SK-N-SH (cell line): Measurements from ENCODE around the gene RTN4RL1. TPM values are rescaled to one million over a fixed set of nuclear protein-coding genes. Genes with fewer than 3 reads are reported as not detected.
A peak's percentile ranks its signal among the peaks of the same experiment; 100 is the strongest.

ENCODE experiments used
- CTCF ChIA-PET: fragments of 300-600, 350-600 bp; formaldehyde crosslinking; extraction: SDS; loops from one replicate; lab custom pipeline; 2021; lab: Yijun Ruan, JAX
- POLR2A ChIA-PET: fragments of 350-600 bp; sonication (Branson Sonifier 250); formaldehyde crosslinking; extraction: SDS; loops from one replicate; lab custom pipeline; 2020; ENCODE audit warnings: antibody characterized with exemption, inconsistent platforms; lab: Yijun Ruan, JAX
- DNase-seq: peaks from one replicate; pipeline ENCODE4 v3.0.0; 2012
- H2AFZ ChIP-seq: fragments of 200-600 bp; sonication (generic); 2 replicates; pipeline ENCODE4 v1.8.1; 2016; ENCODE audit warnings: antibody characterized with exemption, mild to moderate bottlenecking, low read depth
- H3F3A ChIP-seq: fragments of 200-600 bp; sonication (generic); replicated peaks from 2 replicates; pipeline ENCODE3; 2016; ENCODE audit warnings: antibody characterized with exemption, mild to moderate bottlenecking; ENCODE audit not compliant: insufficient read depth
- H3K27ac ChIP-seq, 2 experiments: fragments of 200-500 bp in 1 of 2; fragments of 200-600 bp in 1 of 2; sonication (Bioruptor generic) in 1 of 2; sonication (generic), shearing (Covaris generic) in 1 of 2; 2 replicates each; pipeline versions ENCODE4 v1.5.1 to v1.6.1; 2014 to 2016; ENCODE audit warnings: low read depth in 2 of 2, inconsistent platforms in 1 of 2, low read length in 1 of 2, mild to moderate bottlenecking in 1 of 2, mixed read lengths in 1 of 2
- H3K27me3 ChIP-seq: fragments of 200-600 bp; sonication (generic), shearing (Covaris generic); 2 replicates; pipeline ENCODE4 v1.6.1; 2016; ENCODE audit warnings: mixed run types; ENCODE audit not compliant: insufficient read depth
- H3K36me3 ChIP-seq, 2 experiments: fragments of 200-500 bp in 1 of 2; fragments of 200-600 bp in 1 of 2; sonication (Bioruptor generic) in 1 of 2; sonication (generic) in 1 of 2; replicated peaks in 1 of 2; 2 replicates each; pipeline versions ENCODE3 to v1.5.1; 2014 to 2016; ENCODE audit warnings: low read length in 1 of 2, mild to moderate bottlenecking in 1 of 2; ENCODE audit not compliant: insufficient read depth in 2 of 2, control insufficient read depth in 1 of 2
- H3K4me1 ChIP-seq, 2 experiments: fragments of 200-500 bp in 1 of 2; fragments of 200-600 bp in 1 of 2; sonication (Bioruptor generic) in 1 of 2; sonication (generic), shearing (Covaris generic) in 1 of 2; 2 replicates each; pipeline versions ENCODE4 v1.5.1 to v1.6.1; 2014 to 2016; ENCODE audit warnings: low read depth in 1 of 2, low read length in 1 of 2, mixed run types in 1 of 2; ENCODE audit not compliant: insufficient read depth in 2 of 2, control insufficient read depth in 1 of 2
- H3K4me2 ChIP-seq: fragments of 200-600 bp; sonication (generic), shearing (Covaris generic); 2 replicates; pipeline ENCODE4 v1.6.1; 2017; ENCODE audit warnings: mixed run types
- H3K4me3 ChIP-seq, 2 experiments: fragments of 200-500 bp in 1 of 2; fragments of 200-600 bp in 1 of 2; sonication (Bioruptor generic) in 1 of 2; sonication (generic), shearing (Covaris generic) in 1 of 2; 2 replicates each; pipeline versions ENCODE4 v1.5.1 to v1.8.1; 2014 to 2016; ENCODE audit warnings: low read depth in 2 of 2, inconsistent platforms in 1 of 2, low read length in 1 of 2, mild to moderate bottlenecking in 1 of 2, mixed read lengths in 1 of 2, moderate library complexity in 1 of 2
- H3K79me2 ChIP-seq: fragments of 200-600 bp; sonication (generic); 2 replicates; pipeline ENCODE4 v1.8.1; 2017; ENCODE audit warnings: mild to moderate bottlenecking; ENCODE audit not compliant: insufficient read depth
- H3K9ac ChIP-seq: fragments of 200-600 bp; sonication (generic); 2 replicates; pipeline ENCODE4 v1.6.1; 2017; ENCODE audit warnings: mixed run types
- H3K9me2 ChIP-seq: fragments of 200-600 bp; sonication (generic); 2 replicates; pipeline ENCODE4 v1.6.1; 2017; ENCODE audit warnings: mixed run types
- H3K9me3 ChIP-seq: fragments of 200-600 bp; sonication (generic); 2 replicates; pipeline ENCODE4 v1.6.1; 2017; ENCODE audit warnings: mixed run types, mild to moderate bottlenecking, moderate library complexity
- H4K20me1 ChIP-seq: fragments of 200-600 bp; sonication (generic); 2 replicates; pipeline ENCODE4 v1.6.1; 2017; ENCODE audit warnings: mild to moderate bottlenecking, mixed run types; ENCODE audit not compliant: insufficient read depth
- ELF1 ChIP-seq: IDR thresholded peaks from 2 replicates; pipeline ENCODE4 v1.4.0; 2012
- EZH2phosphoT487 ChIP-seq: fragments of 200-600 bp; sonication (generic); IDR thresholded peaks from 2 replicates; pipeline ENCODE4 v1.6.1; 2017; ENCODE audit warnings: low read depth, mixed run types, mild to moderate bottlenecking, antibody characterized with exemption, moderate library complexity, borderline replicate concordance
- FOSL2 ChIP-seq: IDR thresholded peaks from 2 replicates; pipeline ENCODE4 v1.4.0; 2012; ENCODE audit warnings: low read depth, mild to moderate bottlenecking, moderate library complexity, borderline replicate concordance
- FOXM1 ChIP-seq: IDR thresholded peaks from 2 replicates; pipeline ENCODE4 v1.4.0; 2012; ENCODE audit warnings: low read depth, mild to moderate bottlenecking
- MXI1 ChIP-seq: IDR thresholded peaks from 2 replicates; pipeline ENCODE4 v1.6.1; 2012; ENCODE audit warnings: mild to moderate bottlenecking, low read depth, low read length, improper control_type of control experiment
- NFIC ChIP-seq: IDR thresholded peaks from 2 replicates; pipeline ENCODE4 v1.4.0; 2012; ENCODE audit warnings: borderline replicate concordance
- PBX3 ChIP-seq: IDR thresholded peaks from 2 replicates; pipeline ENCODE4; 2012
- RFX5 ChIP-seq: IDR thresholded peaks from 2 replicates; pipeline ENCODE4 v1.6.1; 2012; ENCODE audit warnings: mild to moderate bottlenecking, improper control_type of control experiment, low read length
- SIN3A ChIP-seq: IDR thresholded peaks from 2 replicates; pipeline ENCODE4 v1.6.1; 2012; ENCODE audit warnings: low read depth, mild to moderate bottlenecking, low read length, moderate library complexity, borderline replicate concordance
- SMC3 ChIP-seq: IDR thresholded peaks from 2 replicates; pipeline ENCODE4 v1.6.1; 2012; ENCODE audit warnings: low read depth, low read length, improper control_type of control experiment
- TAF1 ChIP-seq: IDR thresholded peaks from 2 replicates; pipeline ENCODE4 v1.6.1; 2012; ENCODE audit warnings: low read depth, mild to moderate bottlenecking, low read length, moderate library complexity, borderline replicate concordance
- TCF12 ChIP-seq: IDR thresholded peaks from 2 replicates; pipeline ENCODE4 v1.4.0; 2012
- TEAD4 ChIP-seq: IDR thresholded peaks from 2 replicates; pipeline ENCODE4 v1.4.0; 2012; ENCODE audit warnings: mild to moderate bottlenecking, borderline replicate concordance; ENCODE audit not compliant: insufficient read depth
- YY1 ChIP-seq: IDR thresholded peaks from 2 replicates; pipeline ENCODE4 v1.4.0; 2012; ENCODE audit warnings: low read depth, mild to moderate bottlenecking
- ZBTB33 ChIP-seq: IDR thresholded peaks from 2 replicates; pipeline ENCODE4 v1.4.0; 2012; ENCODE audit warnings: low read depth, borderline replicate concordance
- whole genome bisulfite sequencing: methylation state at CpG from one replicate; pipeline ENCODE4 v1.1.6; 2017; ENCODE audit warnings: low lambda C conversion rate; 5-methylcytosine and 5-hydroxymethylcytosine counted together
- polyA plus RNA-seq, 3 experiments: library from polyadenylated mRNA; depleted of rRNA; stranded (reverse); fragments of >200 nt; gene quantifications; 2 replicates each; pipeline ENCODE4 v1.2.3, GENCODE V29; 2012
- TF ChIP-seq, protein P1 (sequence below): fragments of 200-600 bp; sonication (generic); IDR thresholded peaks from 2 replicates; pipeline ENCODE4 v1.6.1; 2017; ENCODE audit warnings: antibody characterized with exemption, mild to moderate bottlenecking, moderate library complexity
- TF ChIP-seq, protein P2 (sequence below): IDR thresholded peaks from 2 replicates; pipeline ENCODE4 v1.4.0; 2012; ENCODE audit warnings: low read depth, borderline replicate concordance

The RTN4RL1 gene
- polyA plus RNA-seq, 1 of the 3 experiments (the other 2 are of a cell fraction), result 0.07 TPM

DNA sequence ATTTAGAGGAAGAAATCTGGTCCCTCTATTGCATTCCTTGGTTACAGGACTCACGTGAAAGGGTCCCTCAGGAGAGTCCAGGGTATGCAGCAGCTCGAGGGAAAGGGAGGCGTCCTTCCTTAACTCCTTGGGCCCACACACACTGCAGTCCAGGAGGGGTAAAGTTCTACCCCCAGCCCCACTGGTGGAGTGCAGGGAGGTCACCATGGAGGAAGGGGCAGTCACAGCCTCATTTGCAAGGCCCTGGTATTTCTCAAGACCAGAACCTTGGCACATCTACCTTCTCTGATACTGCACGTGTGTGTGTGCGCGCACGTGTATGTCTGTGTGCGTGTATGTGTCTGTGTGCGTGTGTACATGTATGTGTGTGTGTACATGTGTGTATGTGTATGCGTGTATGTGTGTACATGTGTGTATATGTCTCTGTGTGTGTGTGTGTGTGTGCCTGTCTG lies 40.8 kb upstream of the RTN4RL1 start:
- peaks cover 18 to 28% of the 10 kb centered on the region in 2 experiments for H3K36me3 ChIP-seq
- no peaks in the 10 kb centered on the region for H3K9me3 ChIP-seq
- no peak overlapping the region for H3K9ac ChIP-seq
- H3K79me2 ChIP-seq, result no peaks in the 10 kb centered on the region
- peaks cover 40 to 51% of the 10 kb centered on the region in 2 experiments; a peak in 3 of 4 replicates for H3K4me1 ChIP-seq
- no peak for DNase-seq
- peak overlapping the region in 1 of 2 experiments; percentile 69; a peak in 3 of 4 replicates for H3K27ac ChIP-seq
- TF ChIP-seq NFIC (no peak), YY1 (no peak), FOSL2 (no peak), TEAD4 (no peak), EZH2phosphoT487 (no peak), TAF1 (no peak)
- ChIA-PET POLR2A (no interaction called here), CTCF (interaction anchor here (0.7 to 7.4 kb wide), 8 partner anchors 11 to 215 kb away, joined by 3 to 81 read pairs (median 4); partner anchors contain the start of gene HIC1)
- whole genome bisulfite sequencing, result 92% methylated on average over 10 of the region's 10 CpGs
- no peak overlapping the region for H3K4me2 ChIP-seq
- H4K20me1 ChIP-seq, result no peaks in the 10 kb centered on the region
- H3K27me3 ChIP-seq, result no peaks in the 10 kb centered on the region
- H3K9me2 ChIP-seq, result no peaks in the 10 kb centered on the region
- H3K4me3 ChIP-seq, result no peak overlapping the region
- no peak overlapping the region for H2AFZ ChIP-seq
- peaks cover 18% of the 10 kb centered on the region for H3F3A ChIP-seq

GRCh38 chr17:2064980-2065785 lies 40.0 kb upstream of the RTN4RL1 start:
- peak; percentile 66 for DNase-seq
- Histone ChIP-seq H3K4me3 (no peak overlapping the region), H3K9me3 (no peaks in the 10 kb centered on the region), H2AFZ (no peak overlapping the region), H3K79me2 (no peaks in the 10 kb centered on the region), H3K27ac (peak overlapping the region in 1 of 2 experiments; percentile 69; a peak in 3 of 4 replicates), H4K20me1 (no peaks in the 10 kb centered on the region), H3K9me2 (no peaks in the 10 kb centered on the region), H3F3A (peaks cover 18% of the 10 kb centered on the region), H3K4me1 (peaks cover 40 to 43% of the 10 kb centered on the region in 2 experiments; a peak in 3 of 4 replicates), H3K4me2 (no peak overlapping the region), H3K9ac (no peak overlapping the region), H3K27me3 (no peaks in the 10 kb centered on the region), H3K36me3 (peaks cover 18 to 31% of the 10 kb centered on the region in 2 experiments)
- ChIA-PET CTCF (interaction anchor here (0.7 to 7.4 kb wide), 8 partner anchors 10 to 215 kb away, joined by 3 to 81 read pairs (median 5); partner anchors contain the start of gene HIC1), POLR2A (no interaction called here)
- 86% methylated on average over 20 of the region's 24 CpGs for WGBS
- TF ChIP-seq TCF12 (no peak), MXI1 (no peak), RFX5 (no peak), SMC3 (peak; percentile 39), FOXM1 (no peak), ZBTB33 (no peak), ELF1 (no peak), SIN3A (no peak), EZH2phosphoT487 (no peak), PBX3 (no peak), FOSL2 (no peak)
- TF ChIP-seq, protein P1, sequence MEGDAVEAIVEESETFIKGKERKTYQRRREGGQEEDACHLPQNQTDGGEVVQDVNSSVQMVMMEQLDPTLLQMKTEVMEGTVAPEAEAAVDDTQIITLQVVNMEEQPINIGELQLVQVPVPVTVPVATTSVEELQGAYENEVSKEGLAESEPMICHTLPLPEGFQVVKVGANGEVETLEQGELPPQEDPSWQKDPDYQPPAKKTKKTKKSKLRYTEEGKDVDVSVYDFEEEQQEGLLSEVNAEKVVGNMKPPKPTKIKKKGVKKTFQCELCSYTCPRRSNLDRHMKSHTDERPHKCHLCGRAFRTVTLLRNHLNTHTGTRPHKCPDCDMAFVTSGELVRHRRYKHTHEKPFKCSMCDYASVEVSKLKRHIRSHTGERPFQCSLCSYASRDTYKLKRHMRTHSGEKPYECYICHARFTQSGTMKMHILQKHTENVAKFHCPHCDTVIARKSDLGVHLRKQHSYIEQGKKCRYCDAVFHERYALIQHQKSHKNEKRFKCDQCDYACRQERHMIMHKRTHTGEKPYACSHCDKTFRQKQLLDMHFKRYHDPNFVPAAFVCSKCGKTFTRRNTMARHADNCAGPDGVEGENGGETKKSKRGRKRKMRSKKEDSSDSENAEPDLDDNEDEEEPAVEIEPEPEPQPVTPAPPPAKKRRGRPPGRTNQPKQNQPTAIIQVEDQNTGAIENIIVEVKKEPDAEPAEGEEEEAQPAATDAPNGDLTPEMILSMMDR, result peak; percentile 54
- TF ChIP-seq, protein P2, sequence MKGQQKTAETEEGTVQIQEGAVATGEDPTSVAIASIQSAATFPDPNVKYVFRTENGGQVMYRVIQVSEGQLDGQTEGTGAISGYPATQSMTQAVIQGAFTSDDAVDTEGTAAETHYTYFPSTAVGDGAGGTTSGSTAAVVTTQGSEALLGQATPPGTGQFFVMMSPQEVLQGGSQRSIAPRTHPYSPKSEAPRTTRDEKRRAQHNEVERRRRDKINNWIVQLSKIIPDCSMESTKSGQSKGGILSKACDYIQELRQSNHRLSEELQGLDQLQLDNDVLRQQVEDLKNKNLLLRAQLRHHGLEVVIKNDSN, result no peak
